PC-9 (cell line): ENCODE measurements around the gene DNAJC3.

Source experiments
- CTCF ChIP-seq: fragments of 200-600 bp; sonication (generic); conservative IDR thresholded peaks from 2 replicates; pipeline ENCODE4 v1.6.1; 2017; ENCODE audit warnings: mixed run types, antibody characterized with exemption, mild to moderate bottlenecking, moderate library complexity
- EZH2 ChIP-seq: fragments of 200-600 bp; sonication (generic); IDR thresholded peaks from 2 replicates; pipeline ENCODE4 v1.8.0; 2017; ENCODE audit warnings: antibody characterized with exemption, low read depth

GRCh38 chr13:95745752-95746151 is 68.8 kb downstream of the DNAJC3 start:
- TF ChIP-seq CTCF (no peak), EZH2 (no peak)
